Activated B cell treated with CpG ODN at 0.5 μM for 24 hours (primary cell): ENCODE results near the gene STX16. TPM values are rescaled to one million over a fixed set of nuclear protein-coding genes. Genes with fewer than 3 reads are reported as not detected.

ENCODE experiments used
- ATAC-seq: fragments of 200-7000 bp; cut with Tn5 transposase; one replicate; pipeline ENCODE4 v1.10.0; 2021; ENCODE audit warnings: low read depth, mild to moderate bottlenecking, moderate library complexity
- CTCF ChIA-PET: fragments of 350-600 bp; sonication (Branson Sonifier 250); formaldehyde crosslinking; loops from one replicate; lab custom pipeline; 2021; ENCODE audit warnings: antibody characterized with exemption; lab: Charles Lee
- POLR2A ChIA-PET: fragments of 350-600 bp; sonication (Branson Sonifier 250); formaldehyde crosslinking; loops from one replicate; lab custom pipeline; 2021; ENCODE audit warnings: antibody characterized with exemption; lab: Charles Lee
- DNase-seq: peaks from one replicate; pipeline ENCODE4 v3.0.0; 2022
- H3K27ac Mint-ChIP-seq: one replicate; pipeline ENCODE4 v1.8.0; 2020; ENCODE audit warnings: mixed read lengths
- H3K27me3 Mint-ChIP-seq: one replicate; pipeline ENCODE4 v1.8.0; 2021; ENCODE audit warnings: mixed read lengths
- H3K36me3 Mint-ChIP-seq: one replicate; pipeline ENCODE4 v1.8.0; 2021; ENCODE audit warnings: low read depth, mixed read lengths
- H3K4me1 Mint-ChIP-seq: one replicate; pipeline ENCODE4 v1.8.0; 2021; ENCODE audit warnings: mixed read lengths
- H3K4me3 Mint-ChIP-seq: one replicate; pipeline ENCODE4 v1.8.0; 2020; ENCODE audit warnings: mild to moderate bottlenecking, mixed read lengths
- H3K9me3 Mint-ChIP-seq: one replicate; pipeline ENCODE4 v1.8.0; 2020; ENCODE audit warnings: mixed read lengths
- intact Hi-C: fragments of 100-400 bp; cut with micrococcal nuclease; formaldehyde crosslinking; loops from one replicate; pipeline ENCODE4 v1.15.1; 2024
- total RNA-seq: library from RNA; stranded (reverse); gene quantifications from 2 replicates; pipeline ENCODE4 v1.2.3, GENCODE V29; 2022
- TF ChIP-seq, protein P1 (sequence below): fragments of 200-600 bp; IDR thresholded peaks from one replicate; pipeline ENCODE4 v1.8.0; 2022; ENCODE audit warnings: antibody characterized with exemption, mild to moderate bottlenecking

The STX16 gene
- total RNA-seq, 1 donor from 2014 or later = 77.4 TPM

DNA sequence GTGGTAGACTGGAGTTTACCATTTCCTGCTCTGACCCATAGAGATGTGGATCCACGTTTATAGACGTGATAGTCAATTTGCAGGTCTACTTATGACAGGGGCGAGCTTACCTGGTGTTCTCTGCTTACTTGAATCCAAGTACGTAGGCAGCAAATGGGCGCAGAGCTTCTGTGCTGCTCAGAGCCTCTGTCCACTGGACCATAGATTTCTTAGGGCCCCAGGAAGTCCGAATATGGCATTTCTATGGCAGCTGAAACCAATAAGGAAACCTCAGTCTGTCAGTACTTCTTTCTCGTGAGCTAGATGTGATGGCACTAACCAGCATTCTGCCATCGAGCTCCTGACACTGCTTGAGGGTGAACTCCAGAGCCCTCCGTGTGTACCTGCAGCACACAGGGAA, 22.0 kb downstream of the STX16 start:
- ATAC-seq (no peak), DNase-seq (no peak)
- Mint-ChIP-seq H3K36me3 (peaks cover 73% of the 10 kb centered on the region), H3K9me3 (no peaks in the 10 kb centered on the region), H3K27me3 (no peaks in the 10 kb centered on the region), H3K4me3 (no peak overlapping the region), H3K27ac (no peak overlapping the region), H3K4me1 (peaks cover 11% of the 10 kb centered on the region)
- ChIA-PET POLR2A (no interaction called here), CTCF (no interaction called here)
- intact Hi-C loops = no loop called here
- TF ChIP-seq, protein P1, sequence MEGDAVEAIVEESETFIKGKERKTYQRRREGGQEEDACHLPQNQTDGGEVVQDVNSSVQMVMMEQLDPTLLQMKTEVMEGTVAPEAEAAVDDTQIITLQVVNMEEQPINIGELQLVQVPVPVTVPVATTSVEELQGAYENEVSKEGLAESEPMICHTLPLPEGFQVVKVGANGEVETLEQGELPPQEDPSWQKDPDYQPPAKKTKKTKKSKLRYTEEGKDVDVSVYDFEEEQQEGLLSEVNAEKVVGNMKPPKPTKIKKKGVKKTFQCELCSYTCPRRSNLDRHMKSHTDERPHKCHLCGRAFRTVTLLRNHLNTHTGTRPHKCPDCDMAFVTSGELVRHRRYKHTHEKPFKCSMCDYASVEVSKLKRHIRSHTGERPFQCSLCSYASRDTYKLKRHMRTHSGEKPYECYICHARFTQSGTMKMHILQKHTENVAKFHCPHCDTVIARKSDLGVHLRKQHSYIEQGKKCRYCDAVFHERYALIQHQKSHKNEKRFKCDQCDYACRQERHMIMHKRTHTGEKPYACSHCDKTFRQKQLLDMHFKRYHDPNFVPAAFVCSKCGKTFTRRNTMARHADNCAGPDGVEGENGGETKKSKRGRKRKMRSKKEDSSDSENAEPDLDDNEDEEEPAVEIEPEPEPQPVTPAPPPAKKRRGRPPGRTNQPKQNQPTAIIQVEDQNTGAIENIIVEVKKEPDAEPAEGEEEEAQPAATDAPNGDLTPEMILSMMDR = no peak

DNA sequence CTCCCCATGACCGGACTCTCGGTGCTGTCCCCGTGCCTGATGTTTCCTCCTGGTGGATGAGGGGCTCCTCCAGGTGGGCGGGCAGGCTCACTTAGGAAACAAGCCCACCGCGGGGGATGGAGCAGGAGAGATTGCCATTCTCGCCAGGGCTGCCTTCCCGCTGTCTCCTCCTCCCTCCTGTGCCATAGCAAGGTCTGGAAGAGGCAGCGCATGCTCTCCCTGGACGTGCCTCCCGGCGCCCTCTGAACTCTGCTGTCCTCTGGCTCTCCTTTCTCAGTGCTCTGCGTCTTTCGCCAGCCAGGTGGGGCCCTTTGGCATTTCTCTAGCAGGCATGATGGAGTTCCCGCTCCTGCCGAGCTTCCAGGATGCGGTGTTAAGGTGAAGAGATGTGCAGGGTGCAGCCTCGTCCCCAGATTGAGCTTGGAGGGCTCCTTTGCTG, 24.1 kb downstream of the STX16 start:
- Mint-ChIP-seq H3K36me3 (peaks cover 80% of the 10 kb centered on the region), H3K9me3 (no peaks in the 10 kb centered on the region), H3K4me1 (peaks cover 2% of the 10 kb centered on the region), H3K27me3 (no peaks in the 10 kb centered on the region), H3K4me3 (no peak overlapping the region), H3K27ac (no peak overlapping the region)
- DNase-seq (no peak), ATAC-seq (no peak)
- intact Hi-C loops = no loop called here
- ChIA-PET POLR2A (no interaction called here), CTCF (no interaction called here)
- TF ChIP-seq, protein P1 = no peak

DNA sequence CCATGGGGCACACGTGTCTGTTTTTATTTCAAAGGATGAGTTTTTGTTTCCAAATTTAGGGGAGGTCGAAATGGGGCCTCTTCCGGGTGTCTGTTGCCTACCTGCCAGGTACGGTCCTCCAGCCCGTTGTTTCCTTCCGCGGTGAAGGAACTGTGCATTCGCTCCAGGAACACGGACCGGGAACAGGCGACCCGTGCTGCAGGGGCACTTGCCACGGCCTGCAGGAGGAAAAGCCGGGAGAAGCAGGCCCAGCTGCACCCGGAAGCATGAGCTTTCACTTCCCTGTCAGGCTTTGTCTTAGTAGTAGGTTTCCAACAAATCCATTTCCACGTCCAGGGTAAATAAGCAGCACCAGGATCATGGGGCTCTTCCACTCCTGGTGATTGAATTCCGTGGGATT, 24.6 kb downstream of the STX16 start:
- Mint-ChIP-seq H3K9me3 (no peaks in the 10 kb centered on the region), H3K27ac (no peak overlapping the region), H3K27me3 (no peaks in the 10 kb centered on the region), H3K36me3 (peaks cover 80% of the 10 kb centered on the region), H3K4me1 (no peaks in the 10 kb centered on the region), H3K4me3 (no peak overlapping the region)
- ATAC-seq (no peak), DNase-seq (no peak)
- TF ChIP-seq, protein P1 = no peak
- intact Hi-C loops = no loop called here
- CTCF ChIA-PET = no interaction called here
- POLR2A ChIA-PET = no interaction called here

DNA sequence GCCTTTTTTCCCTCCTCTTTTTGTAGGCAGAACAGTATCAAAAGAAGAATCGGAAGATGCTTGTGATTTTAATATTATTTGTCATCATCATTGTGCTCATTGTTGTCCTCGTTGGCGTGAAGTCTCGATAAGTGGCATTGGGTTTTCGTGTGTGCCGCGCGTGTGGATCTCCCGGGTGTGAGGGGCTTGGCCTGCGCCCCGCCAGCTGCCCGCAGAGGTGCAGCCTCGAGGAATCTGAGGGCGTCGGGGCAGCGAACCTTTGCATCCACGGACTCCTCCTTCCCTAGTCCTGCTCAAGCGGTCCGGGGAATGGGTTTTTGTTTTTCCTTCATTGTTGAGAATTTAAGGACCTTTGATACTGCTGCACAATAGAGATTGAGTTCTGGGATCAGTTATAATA, 25.1 kb downstream of the STX16 start:
- ATAC-seq (no peak), DNase-seq (no peak)
- TF ChIP-seq, protein P1 = no peak
- Mint-ChIP-seq H3K9me3 (no peaks in the 10 kb centered on the region), H3K27me3 (no peaks in the 10 kb centered on the region), H3K36me3 (peaks cover 79% of the 10 kb centered on the region), H3K27ac (no peak overlapping the region), H3K4me3 (no peak overlapping the region), H3K4me1 (no peaks in the 10 kb centered on the region)
- intact Hi-C loops = no loop called here
- POLR2A ChIA-PET = no interaction called here
- CTCF ChIA-PET = no interaction called here

DNA sequence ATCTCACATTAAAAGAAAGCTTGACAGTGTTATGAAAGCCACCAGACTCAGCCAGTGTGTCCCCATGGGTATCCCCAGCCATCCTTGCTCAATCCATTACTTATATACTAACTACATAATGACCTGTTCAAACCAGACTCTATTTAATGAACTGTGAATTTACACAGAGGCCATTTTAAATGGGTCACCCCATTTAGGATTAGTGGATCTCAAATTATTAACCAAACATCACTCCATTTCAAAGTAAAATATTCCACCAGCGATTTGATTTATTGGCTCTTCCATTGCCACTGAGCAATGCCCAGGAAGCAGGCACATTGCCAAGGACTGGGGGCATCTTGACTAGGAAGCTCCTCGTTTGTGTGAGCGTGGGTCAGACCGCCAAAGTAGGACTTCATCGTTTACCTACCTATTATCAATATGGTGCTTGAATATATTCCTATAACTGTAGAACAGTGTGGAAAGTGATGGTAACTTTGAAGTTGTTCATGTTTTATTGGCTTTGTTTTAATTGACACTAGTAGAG, 26.1 kb downstream of the STX16 start:
- peaks cover 78% of the 10 kb centered on the region for H3K36me3 Mint-ChIP-seq
- CTCF ChIA-PET = no interaction called here
- DNase-seq = no peak

More for the DNA sequence above, 26.1 kb downstream of the STX16 start:
- no peak overlapping the region for H3K4me3 Mint-ChIP-seq
- no peaks in the 10 kb centered on the region for H3K4me1 Mint-ChIP-seq
- TF ChIP-seq, protein P1 = no peak
- no peaks in the 10 kb centered on the region for H3K9me3 Mint-ChIP-seq
- intact Hi-C loops = no loop called here
- no peaks in the 10 kb centered on the region for H3K27me3 Mint-ChIP-seq
- no peak overlapping the region for H3K27ac Mint-ChIP-seq
- POLR2A ChIA-PET = no interaction called here
- ATAC-seq = no peak
